Gastroesophageal sphincter (tissue), 4 donors: ENCODE results near the gene PIF1. TPM values are rescaled to one million over a fixed set of nuclear protein-coding genes. Genes with fewer than 3 reads are reported as not detected.
"Not testable (repeated sequence)": the region's sequence is repeated elsewhere in the genome, so short reads cannot be mapped to it uniquely, and the experiment has no call there.

Experiments used
- ATAC-seq: fragments of 150-250 bp; one replicate; pipeline ENCODE4 v1.9.1; 2016; ENCODE audit warnings: mild to moderate bottlenecking, moderate library complexity
- H3K27ac ChIP-seq, 4 donors: fragments of 200-600 bp; sonication (generic) in 3 of 4; 1 replicate in 3 of 4; 2 replicates in 1 of 4; pipeline ENCODE4 v1.5.1; 2016 to 2019
- H3K27me3 ChIP-seq: fragments of 200-600 bp; sonication (generic); one replicate; pipeline ENCODE4 v1.5.1; 2019
- H3K36me3 ChIP-seq, 2 donors: fragments of 200-600 bp; sonication (generic); one replicate each; pipeline ENCODE4 v1.5.1; 2019; ENCODE audit warnings: control low read depth in 1 of 2
- H3K4me1 ChIP-seq, 3 donors: fragments of 200-600 bp; sonication (generic); 1 replicate in 2 of 3; 2 replicates in 1 of 3; pipeline ENCODE4 v1.5.1; 2016 to 2019; ENCODE audit warnings: control low read depth in 2 of 3
- H3K4me3 ChIP-seq, 2 donors: fragments of 200-600 bp; sonication (generic); one replicate each; pipeline ENCODE4 v1.5.1; 2019; ENCODE audit warnings: mild to moderate bottlenecking in 1 of 2, moderate library complexity in 1 of 2
- H3K9me3 ChIP-seq, 3 donors: fragments of 200-600 bp; sonication (generic); one replicate each; pipeline ENCODE4 v1.5.1; 2017 to 2019; ENCODE audit warnings: control low read depth in 2 of 3
- CTCF ChIP-seq, 4 experiments: fragments of 200-600 bp in 2 of 4; fragments of 450-650 bp in 2 of 4; sonication (generic) in 1 of 4; IDR thresholded peaks; one replicate each; pipeline ENCODE4 v1.5.1; 2017 to 2019; ENCODE audit warnings: antibody characterized with exemption in 4 of 4, mild to moderate bottlenecking in 2 of 4, moderate library complexity in 2 of 4
- EP300 ChIP-seq: sonication (generic); formaldehyde crosslinking; IDR thresholded peaks from one replicate; pipeline ENCODE4 v1.6.1; 2017; ENCODE audit warnings: antibody characterized with exemption, mild to moderate bottlenecking
- POLR2A ChIP-seq, 2 donors: fragments of 450-650 bp; IDR thresholded peaks; one replicate each; pipeline ENCODE4 v1.6.1; 2017; ENCODE audit warnings: antibody characterized with exemption in 2 of 2, mild to moderate bottlenecking in 2 of 2, moderate library complexity in 1 of 2
- POLR2AphosphoS5 ChIP-seq: sonication (generic); formaldehyde crosslinking; IDR thresholded peaks from one replicate; pipeline ENCODE4 v1.6.1; 2017; ENCODE audit warnings: antibody characterized with exemption
- WGBS, 2 donors: methylation state at CpG; one replicate each; pipeline ENCODE4 v1.1.5; 2018; ENCODE audit warnings: low coverage in 1 of 2; 5-methylcytosine and 5-hydroxymethylcytosine counted together
- total RNA-seq, 4 donors: library from RNA; depleted of rRNA; stranded (reverse); fragments of >200 nt; gene quantifications; one replicate each; pipeline ENCODE4 v1.1.0, GENCODE V29; 2016

The PIF1 gene
- total RNA-seq, 4 donors from 2014 or later, result 1.6 to 3.4 (median 2.3) TPM

- WGBS, 2 donors, result 82 to 84% methylated on average over 2 of the region's 2 CpGs
- H3K4me3 ChIP-seq, result no peak overlapping the region
- peak overlapping the region in 2 of 4 donors; percentile 83 to 86 for H3K27ac ChIP-seq
- H3K27me3 ChIP-seq, result no peaks in the 10 kb centered on the region
- TF ChIP-seq POLR2AphosphoS5 (no peak), CTCF (IDR thresholded peaks at IDR 0.05) (no peak), EP300 (no peak), POLR2A (IDR thresholded peaks at IDR 0.05) (no peak)
- no peaks in the 10 kb centered on the region for H3K9me3 ChIP-seq
- ATAC-seq, result no peak
- peaks cover 0 to 25% (median 6%) of the 10 kb centered on the region in 3 donors for H3K4me1 ChIP-seq
- H3K36me3 ChIP-seq, result no peaks in the 10 kb centered on the region
These were observed 25.0 kb downstream of the PIF1 start for GRCh38 chr15:64800476-64800875.

GRCh38 chr15:64798905-64799304 lies 26.5 kb downstream of the PIF1 start:
- H3K27ac ChIP-seq, H3K4me3 ChIP-seq, ATAC-seq, H3K9me3 ChIP-seq, H3K27me3 ChIP-seq, H3K36me3 ChIP-seq: not testable (repeated sequence)
- WGBS, 2 donors, result no CpG with 5 or more reads among the region's 29 CpGs
- peaks cover 0 to 19% (median 6%) of the 10 kb centered on the region in 3 donors for H3K4me1 ChIP-seq

GRCh38 chr15:64795921-64796320 lies 29.5 kb downstream of the PIF1 start:
- 93% methylated on average over 9 of the region's 9 CpGs; no CpG with 5 or more reads in 1 of the 2 donors for WGBS, 2 donors
- not testable (repeated sequence) for H3K4me1 ChIP-seq, H3K9me3 ChIP-seq, ATAC-seq, H3K27ac ChIP-seq, H3K27me3 ChIP-seq, H3K36me3 ChIP-seq, H3K4me3 ChIP-seq

GRCh38 chr15:64795299-64795698 lies 30.1 kb downstream of the PIF1 start:
- not testable (repeated sequence) for H3K27me3 ChIP-seq, H3K36me3 ChIP-seq, H3K9me3 ChIP-seq, ATAC-seq, H3K4me3 ChIP-seq, H3K27ac ChIP-seq, H3K4me1 ChIP-seq
- WGBS, 2 donors, result 86 to 94% methylated on average over 1 to 6 of the region's 7 CpGs

GRCh38 chr15:64792282-64792681 lies 33.2 kb downstream of the PIF1 start:
- TF ChIP-seq POLR2A (IDR thresholded peaks at IDR 0.05), result no peak
- TF ChIP-seq POLR2AphosphoS5, result no peak
- TF ChIP-seq CTCF (IDR thresholded peaks at IDR 0.05), result no peak
- TF ChIP-seq EP300, result no peak
- Histone ChIP-seq H3K27ac (no peak overlapping the region), H3K9me3 (no peaks in the 10 kb centered on the region), H3K36me3 (no peaks in the 10 kb centered on the region), H3K4me1 (peaks cover 0 to 4% (median 0%) of the 10 kb centered on the region in 3 donors), H3K27me3 (no peaks in the 10 kb centered on the region), H3K4me3 (no peak overlapping the region)
- no peak for ATAC-seq
- 93 to 100% methylated on average over 1 to 3 of the region's 3 CpGs for WGBS, 2 donors

GRCh38 chr15:64791401-64791800 lies 34.0 kb downstream of the PIF1 start:
- Histone ChIP-seq H3K9me3 (no peaks in the 10 kb centered on the region), H3K27ac (no peak overlapping the region), H3K36me3 (no peaks in the 10 kb centered on the region), H3K4me3 (no peak overlapping the region), H3K27me3 (no peaks in the 10 kb centered on the region), H3K4me1 (peaks cover 0 to 4% (median 0%) of the 10 kb centered on the region in 3 donors)
- no peak for ATAC-seq
- WGBS, 2 donors, result 36 to 47% methylated on average over 2 to 3 of the region's 4 CpGs
- no peak for TF ChIP-seq EP300

- Histone ChIP-seq H3K4me1 (peaks cover 0 to 3% (median 0%) of the 10 kb centered on the region in 3 donors), H3K27me3 (no peaks in the 10 kb centered on the region), H3K9me3 (no peaks in the 10 kb centered on the region), H3K4me3 (no peak overlapping the region), H3K36me3 (no peaks in the 10 kb centered on the region), H3K27ac (no peak overlapping the region)
- TF ChIP-seq POLR2AphosphoS5 (no peak), EP300 (no peak), CTCF (IDR thresholded peaks at IDR 0.05) (no peak), POLR2A (IDR thresholded peaks at IDR 0.05) (no peak)
- ATAC-seq, result no peak
- 87 to 89% methylated on average over 3 of the region's 4 CpGs for WGBS, 2 donors
These were observed 41.7 kb downstream of the PIF1 start for GRCh38 chr15:64783796-64784195.
